DOHH2 (cell line): ENCODE measurements around the gene BRICD5.

Experiments used
- H3F3A ChIP-seq: fragments of 200-600 bp; sonication (generic), shearing (Covaris generic); 2 replicates; pipeline ENCODE4 v1.6.0; 2016; ENCODE audit warnings: antibody characterized with exemption, mild to moderate bottlenecking; ENCODE audit not compliant: control insufficient read depth, insufficient read depth
- H3K27ac ChIP-seq: fragments of 200-600 bp; sonication (generic); 2 replicates; pipeline ENCODE4 v1.5.1; 2014; ENCODE audit warnings: low read depth, mild to moderate bottlenecking, low read length, moderate library complexity
- H3K27me3 ChIP-seq: fragments of 200-600 bp; sonication (generic); 2 replicates; pipeline ENCODE4 v1.6.1; 2014; ENCODE audit warnings: mild to moderate bottlenecking, low read length, mixed read lengths; ENCODE audit not compliant: control insufficient read depth
- H3K36me3 ChIP-seq: fragments of 200-600 bp; sonication (generic); 2 replicates; pipeline ENCODE4 v1.6.1; 2014; ENCODE audit warnings: mild to moderate bottlenecking, low read length, moderate library complexity, mixed read lengths; ENCODE audit not compliant: control insufficient read depth
- H3K4me1 ChIP-seq: fragments of 200-600 bp; sonication (generic); 2 replicates; pipeline ENCODE4 v1.6.1; 2014; ENCODE audit warnings: mild to moderate bottlenecking, low read length, mixed read lengths; ENCODE audit not compliant: control insufficient read depth
- H3K4me2 ChIP-seq: fragments of 200-600 bp; sonication (generic); 2 replicates; pipeline ENCODE4 v1.6.0; 2014; ENCODE audit warnings: mild to moderate bottlenecking, low read length, moderate library complexity
- H3K4me3 ChIP-seq: fragments of 200-600 bp; sonication (generic); 2 replicates; pipeline ENCODE4 v1.5.1; 2014; ENCODE audit warnings: mild to moderate bottlenecking, low read length, mixed read lengths
- H3K79me2 ChIP-seq: fragments of 200-600 bp; sonication (generic); 2 replicates; pipeline ENCODE4 v1.6.1; 2014; ENCODE audit warnings: mild to moderate bottlenecking, low read length, mixed read lengths; ENCODE audit not compliant: control insufficient read depth
- H3K9me2 ChIP-seq: fragments of 200-600 bp; sonication (generic); replicated peaks from 2 replicates; pipeline ENCODE4 v1.6.1; 2014; ENCODE audit warnings: mild to moderate bottlenecking, low read length, mixed read lengths; ENCODE audit not compliant: control insufficient read depth
- H3K9me3 ChIP-seq: fragments of 200-600 bp; sonication (generic); 2 replicates; pipeline ENCODE4 v1.6.1; 2014; ENCODE audit warnings: antibody characterized with exemption, low read length, mixed read lengths; ENCODE audit not compliant: control insufficient read depth, insufficient read depth
- H4K20me1 ChIP-seq: fragments of 200-600 bp; sonication (generic); 2 replicates; pipeline ENCODE4 v1.6.0; 2014; ENCODE audit warnings: low read depth, mild to moderate bottlenecking, antibody characterized with exemption, low read length, moderate library complexity; ENCODE audit not compliant: control insufficient read depth, insufficient read depth
- EZH2phosphoT487 ChIP-seq: fragments of 200-600 bp; sonication (generic); IDR thresholded peaks from 2 replicates; pipeline ENCODE4 v1.6.1; 2017; ENCODE audit warnings: borderline replicate concordance, mild to moderate bottlenecking, antibody characterized with exemption, low read length, moderate library complexity, mixed read lengths
- TF ChIP-seq, protein P1 (sequence below): fragments of 200-600 bp; sonication (generic); IDR thresholded peaks from one replicate; pipeline ENCODE4 v1.5.1; 2014; ENCODE audit warnings: antibody characterized with exemption, mild to moderate bottlenecking, low read depth, low read length; ENCODE audit not compliant: poor library complexity, severe bottlenecking

BRICD5 gene

DNA sequence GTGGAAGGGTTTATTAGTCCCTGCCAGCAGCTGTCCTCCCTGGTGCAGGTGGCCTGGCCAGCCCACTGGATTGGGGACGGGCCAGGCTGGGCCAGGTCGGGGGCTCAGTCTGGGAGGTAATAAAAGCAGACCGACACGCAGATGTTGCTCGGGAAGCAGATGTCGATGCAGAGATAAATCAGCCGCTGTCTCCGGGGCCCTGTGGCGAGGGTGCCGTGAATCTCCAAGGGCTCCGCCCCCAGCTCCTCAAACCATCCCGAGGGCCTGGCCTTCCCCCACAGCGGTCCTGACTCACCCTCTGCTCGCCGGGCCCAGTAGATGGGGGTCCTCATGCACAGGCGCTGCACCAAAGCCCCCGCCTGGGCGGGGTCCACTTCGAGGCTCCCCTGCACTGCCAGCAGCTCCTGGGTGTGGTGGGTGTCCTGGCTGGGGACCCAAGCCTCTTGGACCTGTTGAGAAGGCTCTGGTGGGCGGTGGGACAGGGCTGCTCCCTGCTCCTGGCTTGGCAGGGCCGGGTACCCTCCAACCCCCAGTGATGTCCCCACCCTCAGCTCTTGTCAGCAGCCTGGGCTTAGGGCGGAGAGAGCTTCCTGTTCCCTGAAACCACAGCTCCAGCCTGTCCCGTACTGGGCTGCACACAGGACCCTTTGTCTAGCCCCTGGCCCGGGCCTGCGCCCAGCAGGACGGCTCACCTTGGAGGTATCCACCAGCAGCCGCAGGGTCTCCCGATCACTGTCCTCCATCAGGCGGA is 1.2 kb downstream of the BRICD5 start:
- Histone ChIP-seq H3K27ac (no peak overlapping the region), H3F3A (peaks cover 7% of the 10 kb centered on the region; the same call in 1 of the 2 replicates), H3K4me3 (no peak overlapping the region), H3K79me2 (peaks cover 53% of the 10 kb centered on the region), H3K4me1 (peaks cover 34% of the 10 kb centered on the region), H4K20me1 (peaks cover 9% of the 10 kb centered on the region), H3K9me3 (no peaks in the 10 kb centered on the region), H3K9me2 (no peaks in the 10 kb centered on the region), H3K27me3 (no peaks in the 10 kb centered on the region), H3K4me2 (no peak overlapping the region), H3K36me3 (peaks cover 64% of the 10 kb centered on the region)
- TF ChIP-seq, protein P1, sequence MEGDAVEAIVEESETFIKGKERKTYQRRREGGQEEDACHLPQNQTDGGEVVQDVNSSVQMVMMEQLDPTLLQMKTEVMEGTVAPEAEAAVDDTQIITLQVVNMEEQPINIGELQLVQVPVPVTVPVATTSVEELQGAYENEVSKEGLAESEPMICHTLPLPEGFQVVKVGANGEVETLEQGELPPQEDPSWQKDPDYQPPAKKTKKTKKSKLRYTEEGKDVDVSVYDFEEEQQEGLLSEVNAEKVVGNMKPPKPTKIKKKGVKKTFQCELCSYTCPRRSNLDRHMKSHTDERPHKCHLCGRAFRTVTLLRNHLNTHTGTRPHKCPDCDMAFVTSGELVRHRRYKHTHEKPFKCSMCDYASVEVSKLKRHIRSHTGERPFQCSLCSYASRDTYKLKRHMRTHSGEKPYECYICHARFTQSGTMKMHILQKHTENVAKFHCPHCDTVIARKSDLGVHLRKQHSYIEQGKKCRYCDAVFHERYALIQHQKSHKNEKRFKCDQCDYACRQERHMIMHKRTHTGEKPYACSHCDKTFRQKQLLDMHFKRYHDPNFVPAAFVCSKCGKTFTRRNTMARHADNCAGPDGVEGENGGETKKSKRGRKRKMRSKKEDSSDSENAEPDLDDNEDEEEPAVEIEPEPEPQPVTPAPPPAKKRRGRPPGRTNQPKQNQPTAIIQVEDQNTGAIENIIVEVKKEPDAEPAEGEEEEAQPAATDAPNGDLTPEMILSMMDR, result no peak
- no peak for TF ChIP-seq EZH2phosphoT487

DNA sequence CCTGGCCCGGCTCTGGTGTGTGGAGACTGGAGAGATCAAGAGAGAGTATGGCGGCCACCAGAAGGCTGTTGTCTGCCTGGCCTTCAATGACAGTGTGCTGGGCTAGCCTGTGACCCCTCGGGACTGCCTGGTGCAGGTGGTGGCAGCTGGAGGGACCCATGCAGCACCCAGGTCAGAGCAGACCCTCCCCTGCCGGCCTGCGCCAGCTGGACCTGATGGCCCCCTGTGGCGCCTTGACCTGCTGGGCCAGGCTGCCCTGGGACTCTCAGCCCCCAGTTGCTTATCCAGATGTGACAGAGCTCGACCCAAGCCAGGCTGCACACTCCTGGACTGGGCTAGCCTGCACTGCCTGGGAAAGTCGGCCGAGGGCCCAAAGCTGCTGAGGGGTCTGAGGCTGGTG is 1.9 kb downstream of the BRICD5 start:
- Histone ChIP-seq H3K9me3 (no peaks in the 10 kb centered on the region), H3K79me2 (peaks cover 46% of the 10 kb centered on the region), H3K27me3 (no peaks in the 10 kb centered on the region), H3K9me2 (no peaks in the 10 kb centered on the region), H3K4me1 (peaks cover 36% of the 10 kb centered on the region), H3K36me3 (peaks cover 64% of the 10 kb centered on the region), H3K4me3 (no peak overlapping the region), H3K27ac (no peak overlapping the region), H4K20me1 (peaks cover 9% of the 10 kb centered on the region), H3K4me2 (no peak overlapping the region), H3F3A (peaks cover 7% of the 10 kb centered on the region; the same call in 1 of the 2 replicates)
- TF ChIP-seq, protein P1, result no peak
- TF ChIP-seq EZH2phosphoT487, result no peak

DNA sequence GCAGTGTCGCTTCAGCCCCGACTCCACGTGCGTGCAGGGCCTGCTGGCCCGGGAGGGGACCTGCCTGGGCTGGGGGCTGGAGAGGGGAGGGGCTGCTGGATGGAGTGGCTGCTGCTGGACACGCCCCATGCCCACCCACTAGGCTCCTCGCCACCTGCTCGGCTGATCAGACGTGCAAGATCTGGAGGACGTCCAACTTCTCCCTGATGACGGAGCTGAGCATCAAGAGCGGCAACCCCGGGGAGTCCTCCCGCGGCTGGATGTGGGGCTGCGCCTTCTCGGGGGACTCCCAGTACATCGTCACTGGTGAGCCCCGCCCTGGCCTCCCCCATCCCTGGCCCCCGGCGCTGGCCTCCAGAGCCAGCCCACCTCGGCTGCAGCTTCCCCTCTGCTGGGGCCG is 2.4 kb downstream of the BRICD5 start:
- H3K4me3 ChIP-seq, result no peak overlapping the region
- H3K9me3 ChIP-seq, result no peaks in the 10 kb centered on the region
- no peaks in the 10 kb centered on the region for H3K9me2 ChIP-seq
- no peak overlapping the region for H3K4me2 ChIP-seq
- no peaks in the 10 kb centered on the region for H3K27me3 ChIP-seq
- TF ChIP-seq EZH2phosphoT487, result no peak
- TF ChIP-seq, protein P1, result no peak
- peaks cover 62% of the 10 kb centered on the region for H3K36me3 ChIP-seq
- H3K79me2 ChIP-seq, result peaks cover 42% of the 10 kb centered on the region
- no peak overlapping the region for H3K27ac ChIP-seq
- H3F3A ChIP-seq, result peaks cover 7% of the 10 kb centered on the region; the same call in 1 of the 2 replicates
- H3K4me1 ChIP-seq, result peaks cover 34% of the 10 kb centered on the region
- peaks cover 7% of the 10 kb centered on the region for H4K20me1 ChIP-seq
